Measurements from ENCODE around the gene CBLIF.
"Not testable (repeated sequence)": the region's sequence is repeated elsewhere in the genome, so short reads cannot be mapped to it uniquely, and the experiment has no call there.

Gene CBLIF

GRCh38 chr11:59818572-59818971 lies 26.7 kb downstream of the CBLIF start:
- no peak overlapping the region for H3K4me3 ChIP-seq (ENCODE audit: low read depth, low read length)
- TF ChIP-seq CTCF (IDR thresholded peaks at IDR 0.05; ENCODE audit: borderline replicate concordance, insufficient read depth, low read depth, low read length), result no peak

- not testable (repeated sequence) for H3K4me3 ChIP-seq (ENCODE audit: low read depth, low read length)
Measured at GRCh38 chr11:59816434-59816833, 28.9 kb downstream of the CBLIF start.

GRCh38 chr11:59815754-59816153 lies 29.5 kb downstream of the CBLIF start:
- no peak overlapping the region for H3K4me3 ChIP-seq (ENCODE audit: low read depth, low read length)
- TF ChIP-seq CTCF (IDR thresholded peaks at IDR 0.05; ENCODE audit: borderline replicate concordance, insufficient read depth, low read depth, low read length), result no peak

GRCh38 chr11:59814021-59814420 lies 31.3 kb downstream of the CBLIF start:
- H3K4me3 ChIP-seq (ENCODE audit: low read depth, low read length), result no peak overlapping the region
- no peak for TF ChIP-seq CTCF (IDR thresholded peaks at IDR 0.05; ENCODE audit: borderline replicate concordance, insufficient read depth, low read depth, low read length)

GRCh38 chr11:59813364-59813763 lies 31.9 kb downstream of the CBLIF start:
- H3K4me3 ChIP-seq (ENCODE audit: low read depth, low read length), result no peak overlapping the region
- TF ChIP-seq CTCF (IDR thresholded peaks at IDR 0.05; ENCODE audit: borderline replicate concordance, insufficient read depth, low read depth, low read length), result no peak

- TF ChIP-seq CTCF (IDR thresholded peaks at IDR 0.05; ENCODE audit: borderline replicate concordance, insufficient read depth, low read depth, low read length), result no peak
- no peak overlapping the region for H3K4me3 ChIP-seq (ENCODE audit: low read depth, low read length)
Measured at GRCh38 chr11:59812220-59812619, 33.1 kb downstream of the CBLIF start.

GRCh38 chr11:59810911-59811259 lies 34.4 kb downstream of the CBLIF start:
- no peak for TF ChIP-seq CTCF (IDR thresholded peaks at IDR 0.05; ENCODE audit: borderline replicate concordance, insufficient read depth, low read depth, low read length)

More at GRCh38 chr11:59810911-59811259, 34.4 kb downstream of the CBLIF start:
- peak overlapping the region; percentile 98 for H3K4me3 ChIP-seq (ENCODE audit: low read depth, low read length)
